ENCODE measurements around the gene SACS. TPM values are rescaled to one million over a fixed set of nuclear protein-coding genes. Genes with fewer than 3 reads are reported as not detected.

The SACS gene
- total RNA-seq, 4 donors from 2014 or later = 7.1 to 9.3 (median 8.3) TPM

GRCh38 chr13:23292586-23292985 is 140.9 kb downstream of the SACS start:
- Histone ChIP-seq H3K27me3 (no peaks in the 10 kb centered on the region), H3K9me3 (no peaks in the 10 kb centered on the region), H3K27ac (no peak overlapping the region), H3K4me3 (replicated peaks in 1 of 3) (no peak overlapping the region), H3K36me3 (no peaks in the 10 kb centered on the region), H3K4me1 (no peaks in the 10 kb centered on the region)
- 82 to 86% methylated on average over 1 of the region's 1 CpG for WGBS, 2 donors
- intact Hi-C loops (cut with DNase I) = no loop called here
- no peak for TF ChIP-seq POLR2A (IDR thresholded peaks at IDR 0.05)
- TF ChIP-seq CTCF (IDR thresholded peaks at IDR 0.05) = no peak
- DNase-seq = no peak

- H3K4me1 ChIP-seq = no peaks in the 10 kb centered on the region
- H3K9me3 ChIP-seq = no peaks in the 10 kb centered on the region
- 65 to 72% methylated on average over 5 of the region's 5 CpGs for WGBS, 2 donors
- no peaks in the 10 kb centered on the region for H3K36me3 ChIP-seq
- DNase-seq = no peak
- no peaks in the 10 kb centered on the region for H3K27me3 ChIP-seq
- intact Hi-C loops (cut with DNase I) = no loop called here
- H3K4me3 ChIP-seq (replicated peaks in 1 of 3) = no peak overlapping the region
- TF ChIP-seq CTCF (IDR thresholded peaks at IDR 0.05) (no peak), POLR2A (IDR thresholded peaks at IDR 0.05) (no peak)
- H3K27ac ChIP-seq = no peak overlapping the region
Observed at GRCh38 chr13:23289917-23290357, 143.6 kb downstream of the SACS start.

GRCh38 chr13:23288995-23289394 is 144.5 kb downstream of the SACS start:
- Histone ChIP-seq H3K27me3 (no peaks in the 10 kb centered on the region), H3K27ac (no peak overlapping the region), H3K9me3 (no peaks in the 10 kb centered on the region), H3K4me3 (replicated peaks in 1 of 3) (no peak overlapping the region), H3K36me3 (no peaks in the 10 kb centered on the region), H3K4me1 (no peaks in the 10 kb centered on the region)
- intact Hi-C loops (cut with DNase I) = no loop called here
- TF ChIP-seq CTCF (IDR thresholded peaks at IDR 0.05) (no peak), POLR2A (IDR thresholded peaks at IDR 0.05) (no peak)
- DNase-seq = no peak
- 66 to 68% methylated on average over 7 of the region's 7 CpGs for WGBS, 2 donors

GRCh38 chr13:23288564-23288963 is 144.9 kb downstream of the SACS start:
- Histone ChIP-seq H3K36me3 (no peaks in the 10 kb centered on the region), H3K4me1 (no peaks in the 10 kb centered on the region), H3K27ac (no peak overlapping the region), H3K27me3 (no peaks in the 10 kb centered on the region), H3K4me3 (replicated peaks in 1 of 3) (no peak overlapping the region), H3K9me3 (no peaks in the 10 kb centered on the region)
- no peak for DNase-seq
- no peak for TF ChIP-seq CTCF (IDR thresholded peaks at IDR 0.05)
- TF ChIP-seq POLR2A (IDR thresholded peaks at IDR 0.05) = no peak
- intact Hi-C loops (cut with DNase I) = no loop called here
- 84 to 89% methylated on average over 1 of the region's 1 CpG for WGBS, 2 donors

- 76 to 82% methylated on average over 5 of the region's 5 CpGs for WGBS, 2 donors
- Histone ChIP-seq H3K27ac (no peak overlapping the region), H3K4me3 (replicated peaks in 1 of 3) (no peak overlapping the region), H3K4me1 (no peaks in the 10 kb centered on the region), H3K9me3 (no peaks in the 10 kb centered on the region), H3K36me3 (no peaks in the 10 kb centered on the region), H3K27me3 (no peaks in the 10 kb centered on the region)
- TF ChIP-seq CTCF (IDR thresholded peaks at IDR 0.05) = no peak
- no peak for TF ChIP-seq POLR2A (IDR thresholded peaks at IDR 0.05)
- intact Hi-C loops (cut with DNase I) = no loop called here
- DNase-seq = no peak
Observed at GRCh38 chr13:23279321-23279720, 154.2 kb downstream of the SACS start.

Other genes with a start within 250 kb of the SACS start
- gene TNFRSF19, start 136.7 kb upstream of the SACS start, total RNA-seq = 1 to 10 TPM; 4.9 to 9.2 (median 7.7) TPM